ENCODE data around the gene KAT7.

GRCh38 chr17:49866882-49867413, 78.5 kb downstream of the KAT7 start:
- no peak for TF ChIP-seq CTCF (IDR thresholded peaks at IDR 0.05)
- no peak for TF ChIP-seq POLR2A (IDR thresholded peaks at IDR 0.05)
